Pancreas (tissue), 10 donors: ENCODE results near the gene SH3BGR. TPM values are rescaled to one million over a fixed set of nuclear protein-coding genes. Genes with fewer than 3 reads are reported as not detected.

Experiments
- ATAC-seq, 4 donors: fragments of 200-7000 bp; cut with Tn5 transposase; one replicate each; pipeline versions ENCODE4 v1.8.0 to v1.9.1; 2020; ENCODE audit warnings: mild to moderate bottlenecking in 4 of 4, moderate library complexity in 4 of 4
- DNase-seq, 6 donors: peaks; one replicate each; pipeline ENCODE4 v3.0.0-alpha.2; 2020
- FAIRE-seq: peaks from 2 replicates; lab custom pipeline; 2012; peaks lifted over from hg19 to GRCh38; lab: Jason Lieb, UNC
- H3K27ac ChIP-seq, 4 donors: fragments of 200-600 bp; sonication (generic); 1 replicate in 3 of 4; 2 replicates in 1 of 4; pipeline versions ENCODE4 v1.5.0 to v1.8.0; 2020
- H3K27me3 ChIP-seq, 4 donors: fragments of 200-600 bp; one replicate each; pipeline ENCODE4 v1.8.0; 2021
- H3K36me3 ChIP-seq, 3 donors: fragments of 200-600 bp; sonication (generic) in 1 of 3; one replicate each; pipeline versions ENCODE4 v1.5.0 to v1.8.0; 2020 to 2021
- H3K4me1 ChIP-seq, 3 donors: fragments of 200-600 bp; one replicate each; pipeline ENCODE4 v1.8.0; 2021
- H3K4me3 ChIP-seq, 4 donors: fragments of 200-600 bp; sonication (generic) in 2 of 4; one replicate each; pipeline versions ENCODE4 v1.5.0 to v1.8.0; 2020 to 2021
- H3K9me3 ChIP-seq, 4 donors: fragments of 200-600 bp; one replicate each; pipeline ENCODE4 v1.8.0; 2021
- WGBS, 2 donors: extraction: QIAGEN DNeasy Blood & Tissue Kit; methylation state at CpG; one replicate each; pipeline ENCODE4 v1.1.7; 2013; 5-methylcytosine and 5-hydroxymethylcytosine counted together
- intact Hi-C, 3 donors: fragments of 100-400 bp; cut with DNase I; formaldehyde crosslinking; loops; one replicate each; pipeline versions ENCODE4 v1.11.1 to v1.14.2; 2022
- polyA plus RNA-seq, 2 donors: library from polyadenylated mRNA; stranded (reverse); fragments of 200-250 nt; gene quantifications; one replicate each; pipeline ENCODE4 v1.2.3, GENCODE V29; 2013
- total RNA-seq, 6 donors: library from RNA; stranded (reverse); fragmentation: NEBNext Ultra II Directional in 4 of 6; extraction: Animal tissue kit (Norgen Biotek cat#: 25700) in 4 of 6; gene quantifications; one replicate each; pipeline versions ENCODE4 v1.2.1 to v1.2.4, GENCODE V29; 2021 to 2023
- TF ChIP-seq, protein P1 (sequence below), 4 donors: fragments of 200-600 bp; sonication (generic) in 3 of 4; IDR thresholded peaks; one replicate each; pipeline versions ENCODE4 v1.5.0 to v1.8.0; 2021; ENCODE audit warnings: antibody characterized with exemption in 4 of 4
- donor health status: healthy with polysubstance abuse.
- donor health status: DM: no; HTN: no; CAD: no; lungs with moderate emphysema.
- donor health status: DM: no; HTN: no; CAD: no.
- donor health status: control.
- donor health status: control.
- donor health status: Bipolar disorder and iron deficiency.
- donor health status: DM: yes; HTN: yes; CAD: no.
- donor health status: DM: no; HTN: no; CAD: no.
- donor health status: DM: no; HTN: no; CAD: no.
- donor health status: DM: yes; HTN: yes; CAD: no.

Gene SH3BGR
- total and polyA plus RNA-seq, 8 donors = 1.4 to 7.3 (median 4.0) TPM

DNA sequence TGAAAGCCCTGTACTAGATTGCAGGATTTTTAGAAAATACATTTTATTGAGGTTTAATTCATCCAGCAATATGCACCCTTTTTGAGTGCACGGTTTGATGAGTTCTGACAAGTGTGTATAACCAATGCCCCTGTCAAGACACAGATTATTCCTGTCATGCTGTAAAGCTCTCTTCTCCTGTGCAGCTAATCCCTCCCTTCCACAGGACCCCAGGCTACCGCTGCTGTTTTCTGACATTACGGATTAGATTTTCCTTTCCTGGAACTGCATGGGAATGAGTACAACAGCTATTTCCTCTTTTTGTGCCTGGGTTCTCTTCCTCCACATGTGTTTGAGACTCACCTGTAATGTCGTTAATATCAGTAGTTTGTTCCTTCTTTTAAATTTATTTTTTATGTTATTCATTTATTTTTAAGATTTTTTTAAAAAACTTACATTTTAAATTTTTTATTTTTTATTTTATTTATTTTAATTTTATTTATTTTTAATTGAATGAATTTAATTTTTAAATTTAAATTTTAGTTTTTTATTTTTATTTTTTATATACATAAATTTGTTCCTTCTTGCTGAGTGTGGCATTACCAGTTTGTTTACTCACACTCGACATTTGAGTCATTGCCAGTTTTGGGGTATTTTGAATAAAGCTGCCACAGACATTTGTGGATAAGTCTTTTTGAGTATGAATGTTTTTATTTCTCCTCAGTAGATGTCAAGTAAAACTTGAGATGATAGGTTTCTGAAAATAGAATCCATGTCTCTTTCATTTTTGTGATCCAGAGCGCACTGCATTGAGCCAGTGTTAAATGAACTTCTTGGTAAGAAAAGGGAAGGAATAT, 82.0 kb downstream of the SH3BGR start:
- 75 to 78% methylated on average over 6 of the region's 6 CpGs for WGBS, 2 donors
- TF ChIP-seq, protein P1, sequence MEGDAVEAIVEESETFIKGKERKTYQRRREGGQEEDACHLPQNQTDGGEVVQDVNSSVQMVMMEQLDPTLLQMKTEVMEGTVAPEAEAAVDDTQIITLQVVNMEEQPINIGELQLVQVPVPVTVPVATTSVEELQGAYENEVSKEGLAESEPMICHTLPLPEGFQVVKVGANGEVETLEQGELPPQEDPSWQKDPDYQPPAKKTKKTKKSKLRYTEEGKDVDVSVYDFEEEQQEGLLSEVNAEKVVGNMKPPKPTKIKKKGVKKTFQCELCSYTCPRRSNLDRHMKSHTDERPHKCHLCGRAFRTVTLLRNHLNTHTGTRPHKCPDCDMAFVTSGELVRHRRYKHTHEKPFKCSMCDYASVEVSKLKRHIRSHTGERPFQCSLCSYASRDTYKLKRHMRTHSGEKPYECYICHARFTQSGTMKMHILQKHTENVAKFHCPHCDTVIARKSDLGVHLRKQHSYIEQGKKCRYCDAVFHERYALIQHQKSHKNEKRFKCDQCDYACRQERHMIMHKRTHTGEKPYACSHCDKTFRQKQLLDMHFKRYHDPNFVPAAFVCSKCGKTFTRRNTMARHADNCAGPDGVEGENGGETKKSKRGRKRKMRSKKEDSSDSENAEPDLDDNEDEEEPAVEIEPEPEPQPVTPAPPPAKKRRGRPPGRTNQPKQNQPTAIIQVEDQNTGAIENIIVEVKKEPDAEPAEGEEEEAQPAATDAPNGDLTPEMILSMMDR (IDR thresholded peaks at IDR 0.05) = no peak
- H3K4me1 ChIP-seq = peaks cover 2 to 3% (median 2%) of the 10 kb centered on the region in 3 donors
- H3K9me3 ChIP-seq = no peaks in the 10 kb centered on the region
- no peak overlapping the region for H3K4me3 ChIP-seq
- intact Hi-C loops = no loop called here
- DNase-seq (no peak), ATAC-seq (no peak), FAIRE-seq (peak; percentile 89)
- no peak overlapping the region for H3K27ac ChIP-seq
- no peaks in the 10 kb centered on the region for H3K27me3 ChIP-seq
- H3K36me3 ChIP-seq = no peaks in the 10 kb centered on the region

GRCh38 chr21:39535646-39536437, 84.1 kb downstream of the SH3BGR start:
- ATAC-seq = peak in 2 of 4 donors; percentile 43 to 48
- WGBS, 2 donors = 68 to 75% methylated on average over 15 of the region's 15 CpGs
- FAIRE-seq = no peak
- Histone ChIP-seq H3K27ac (no peak overlapping the region), H3K9me3 (no peaks in the 10 kb centered on the region), H3K36me3 (no peaks in the 10 kb centered on the region), H3K4me3 (no peak overlapping the region), H3K4me1 (peaks cover 0 to 3% (median 2%) of the 10 kb centered on the region in 3 donors), H3K27me3 (no peaks in the 10 kb centered on the region)
- intact Hi-C loops = no loop called here
- TF ChIP-seq, protein P1 (IDR thresholded peaks at IDR 0.05) = no peak
- peak in 2 of 6 donors; percentile 36 to 52 for DNase-seq

DNA sequence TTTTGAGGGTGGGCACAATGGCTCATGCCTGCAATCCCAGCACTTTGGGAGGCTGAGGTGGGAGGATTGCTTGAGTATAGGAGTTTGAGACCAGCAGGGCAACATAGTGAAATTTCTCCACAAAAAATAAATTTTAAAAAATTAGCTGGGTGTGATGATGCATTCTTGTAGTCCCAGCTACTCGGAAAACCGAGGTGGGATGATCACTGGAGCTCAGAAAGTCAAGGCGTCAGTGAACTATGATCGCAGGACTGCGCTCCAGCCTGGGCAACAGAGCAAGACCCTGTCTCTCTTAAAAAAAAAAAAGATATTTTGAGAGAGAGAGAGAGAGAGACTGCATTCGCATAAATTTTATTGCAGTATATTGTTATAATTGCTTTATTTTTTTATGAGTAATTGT, 85.1 kb downstream of the SH3BGR start:
- Histone ChIP-seq H3K27me3 (no peaks in the 10 kb centered on the region), H3K4me1 (peaks cover 0 to 3% (median 2%) of the 10 kb centered on the region in 3 donors), H3K36me3 (no peaks in the 10 kb centered on the region), H3K27ac (no peak overlapping the region), H3K9me3 (no peaks in the 10 kb centered on the region), H3K4me3 (no peak overlapping the region)
- no peak for ATAC-seq
- intact Hi-C loops = no loop called here
- 94 to 95% methylated on average over 6 of the region's 6 CpGs for WGBS, 2 donors
- DNase-seq = no peak
- no peak for FAIRE-seq
- TF ChIP-seq, protein P1 (IDR thresholded peaks at IDR 0.05) = no peak

DNA sequence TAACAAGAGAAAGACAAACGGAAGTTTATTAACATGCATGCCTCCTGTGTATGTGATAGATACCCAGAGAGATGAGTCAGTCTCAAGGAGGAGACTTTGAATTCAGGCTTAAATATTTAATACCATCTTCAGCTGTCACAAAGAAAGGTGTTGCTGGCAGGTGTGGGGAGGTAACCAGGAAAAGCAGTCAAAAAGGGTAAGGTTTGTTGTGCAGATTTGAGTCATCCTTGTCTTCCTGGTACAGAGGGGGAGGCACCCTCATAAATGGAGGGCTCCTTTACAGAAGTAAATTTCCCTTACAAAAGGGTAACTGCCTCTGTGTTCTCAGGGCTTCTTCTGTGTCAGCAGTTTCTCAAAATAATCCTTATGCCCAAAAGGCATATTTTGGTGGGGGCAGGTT, 85.8 kb downstream of the SH3BGR start:
- 12 to 54% methylated on average over 1 of the region's 1 CpG for WGBS, 2 donors
- intact Hi-C loops = no loop called here
- Histone ChIP-seq H3K9me3 (no peaks in the 10 kb centered on the region), H3K27me3 (no peaks in the 10 kb centered on the region), H3K4me1 (peaks cover 0 to 3% (median 2%) of the 10 kb centered on the region in 3 donors), H3K4me3 (no peak overlapping the region), H3K27ac (no peak overlapping the region), H3K36me3 (no peaks in the 10 kb centered on the region)
- ATAC-seq (no peak), DNase-seq (no peak), FAIRE-seq (no peak)
- TF ChIP-seq, protein P1 (IDR thresholded peaks at IDR 0.05) = no peak
